Thymus (tissue), 11 donors: Measurements from ENCODE around the gene PHACTR4. TPM values are rescaled to one million over a fixed set of nuclear protein-coding genes. Genes with fewer than 3 reads are reported as not detected.
"Not testable (repeated sequence)": the region's sequence is repeated elsewhere in the genome, so short reads cannot be mapped to it uniquely, and the experiment has no call there.

Experiments used
- DNase-seq, 9 donors: peaks; one replicate each; pipeline ENCODE4 v3.0.0-alpha.2; 2013; ENCODE audit warnings: low spot score in 9 of 9, low read depth in 6 of 9, missing footprints in 1 of 9
- H3K27ac ChIP-seq, 2 donors: one replicate each; pipeline ENCODE4 v1.5.1; 2013; ENCODE audit warnings: control low read depth in 1 of 2, low read depth in 1 of 2, low read length in 1 of 2, mild to moderate bottlenecking in 1 of 2, moderate library complexity in 1 of 2
- H3K27me3 ChIP-seq, 2 donors: one replicate each; pipeline ENCODE4 v1.5.1; 2013; ENCODE audit warnings: low read length in 1 of 2; ENCODE audit not compliant: control insufficient read depth in 2 of 2, insufficient read depth in 1 of 2
- H3K36me3 ChIP-seq, 2 donors: one replicate each; pipeline ENCODE4 v1.5.1; 2013; ENCODE audit warnings: low read length in 1 of 2, mild to moderate bottlenecking in 1 of 2, moderate library complexity in 1 of 2; ENCODE audit not compliant: control insufficient read depth in 2 of 2, insufficient read depth in 2 of 2
- H3K4me1 ChIP-seq, 2 donors: one replicate each; pipeline ENCODE4 v1.5.1; 2013; ENCODE audit warnings: low read length in 2 of 2; ENCODE audit not compliant: control insufficient read depth in 2 of 2, insufficient read depth in 2 of 2
- H3K4me3 ChIP-seq, 2 donors: one replicate each; pipeline ENCODE4 v1.5.1; 2013; ENCODE audit warnings: low read length in 2 of 2, control low read depth in 1 of 2, mild to moderate bottlenecking in 1 of 2
- H3K9me3 ChIP-seq, 2 donors: one replicate each; pipeline ENCODE4 v1.5.1; 2013; ENCODE audit warnings: low read length in 1 of 2, mild to moderate bottlenecking in 1 of 2; ENCODE audit not compliant: control insufficient read depth in 2 of 2, insufficient read depth in 1 of 2
- WGBS: extraction: QIAGEN DNeasy Blood & Tissue Kit; methylation state at CpG from one replicate; pipeline ENCODE4 v1.1.7; 2013; 5-methylcytosine and 5-hydroxymethylcytosine counted together
- polyA plus RNA-seq: library from polyadenylated mRNA; stranded (reverse); fragments of 200-250 nt; gene quantifications from one replicate; pipeline ENCODE4 v1.2.3, GENCODE V29; 2013
- total RNA-seq: library from RNA; stranded (reverse); fragments of 120-200 nt; gene quantifications from one replicate; pipeline ENCODE4 v1.2.4, GENCODE V29; 2013
- donor health status: healthy.

PHACTR4 gene
- total and polyA plus RNA-seq, 2 donors, result 6.5 to 18.1 TPM

- WGBS, result 99% methylated on average over 31 of the region's 31 CpGs
- H3K9me3 ChIP-seq, result no peaks in the 10 kb centered on the region
- H3K27me3 ChIP-seq, result no peaks in the 10 kb centered on the region
- H3K36me3 ChIP-seq, result peaks cover 41 to 45% of the 10 kb centered on the region in 2 donors
- no peak overlapping the region for H3K27ac ChIP-seq
- no peaks in the 10 kb centered on the region for H3K4me1 ChIP-seq
- H3K4me3 ChIP-seq, result no peak overlapping the region
- no peak for DNase-seq
Measured at GRCh38 chr1:28530456-28530855, 160.9 kb downstream of the PHACTR4 start.

- H3K9me3 ChIP-seq, result no peaks in the 10 kb centered on the region
- H3K4me3 ChIP-seq, result no peak overlapping the region
- WGBS, result 98% methylated on average over 6 of the region's 6 CpGs
- no peak overlapping the region for H3K27ac ChIP-seq
- H3K4me1 ChIP-seq, result no peaks in the 10 kb centered on the region
- H3K27me3 ChIP-seq, result no peaks in the 10 kb centered on the region
- peaks cover 68 to 71% of the 10 kb centered on the region in 2 donors for H3K36me3 ChIP-seq
- DNase-seq, result no peak
Measured at GRCh38 chr1:28534671-28535070, 165.1 kb downstream of the PHACTR4 start.

- no peak overlapping the region for H3K4me3 ChIP-seq
- WGBS, result over 99% methylated on average over 6 of the region's 6 CpGs
- no peak overlapping the region for H3K27ac ChIP-seq
- no peaks in the 10 kb centered on the region for H3K9me3 ChIP-seq
- H3K4me1 ChIP-seq, result no peaks in the 10 kb centered on the region
- H3K27me3 ChIP-seq, result no peaks in the 10 kb centered on the region
- no peak for DNase-seq
- peaks cover 63 to 68% of the 10 kb centered on the region in 2 donors for H3K36me3 ChIP-seq
Measured at GRCh38 chr1:28535180-28535579, 165.6 kb downstream of the PHACTR4 start.

DNA sequence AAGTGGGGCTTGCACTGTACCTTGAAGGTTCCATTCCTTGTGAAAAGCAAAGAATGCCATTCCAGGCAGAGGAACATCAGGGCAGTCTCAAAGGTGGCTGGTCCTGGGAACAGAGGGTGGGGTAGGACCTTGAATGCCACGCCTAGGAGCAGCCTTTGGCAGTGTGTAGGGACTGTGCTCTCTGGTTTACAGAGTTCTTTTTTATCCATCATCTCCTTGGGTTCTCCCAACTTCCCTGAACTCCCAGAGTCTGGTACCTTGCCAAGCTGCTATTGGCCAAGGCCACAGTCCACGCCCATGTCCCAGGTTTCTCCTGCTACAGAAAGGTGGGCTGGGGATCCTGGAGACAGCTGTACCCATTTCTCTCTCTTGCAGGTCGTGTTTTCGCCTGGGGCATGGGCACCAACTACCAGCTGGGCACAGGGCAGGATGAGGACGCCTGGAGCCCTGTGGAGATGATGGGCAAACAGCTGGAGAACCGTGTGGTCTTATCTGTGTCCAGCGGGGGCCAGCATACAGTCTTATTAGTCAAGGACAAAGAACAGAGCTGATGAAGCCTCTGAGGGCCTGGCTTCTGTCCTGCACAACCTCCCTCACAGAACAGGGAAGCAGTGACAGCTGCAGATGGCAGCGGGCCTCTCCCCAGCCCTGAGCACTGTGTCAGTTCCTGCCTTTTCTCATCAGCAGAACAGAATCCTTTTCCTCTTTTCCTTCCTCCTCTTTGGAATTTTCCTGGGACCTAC lies 168.1 kb downstream of the PHACTR4 start:
- no peaks in the 10 kb centered on the region for H3K4me1 ChIP-seq
- WGBS, result 96% methylated on average over 8 of the region's 8 CpGs
- H3K9me3 ChIP-seq, result no peaks in the 10 kb centered on the region
- DNase-seq, result no peak
- H3K4me3 ChIP-seq, result no peak overlapping the region
- peaks cover 44 to 45% of the 10 kb centered on the region in 2 donors for H3K36me3 ChIP-seq
- no peak overlapping the region for H3K27ac ChIP-seq
- no peaks in the 10 kb centered on the region for H3K27me3 ChIP-seq

- DNase-seq, result no peak
- Histone ChIP-seq H3K9me3 (no peaks in the 10 kb centered on the region), H3K4me1 (no peaks in the 10 kb centered on the region), H3K4me3 (no peak overlapping the region), H3K27me3 (no peaks in the 10 kb centered on the region), H3K27ac (no peak overlapping the region), H3K36me3 (peaks cover 44 to 45% of the 10 kb centered on the region in 2 donors)
- 96% methylated on average over 6 of the region's 6 CpGs for WGBS
Measured at GRCh38 chr1:28538286-28538685, 168.7 kb downstream of the PHACTR4 start.

- 98% methylated on average over 7 of the region's 7 CpGs for WGBS
- H3K4me1 ChIP-seq, result no peaks in the 10 kb centered on the region
- DNase-seq, result no peak
Measured at GRCh38 chr1:28540651-28541050, 171.1 kb downstream of the PHACTR4 start.

GRCh38 chr1:28541414-28542015 lies 172.0 kb downstream of the PHACTR4 start:
- DNase-seq, H3K9me3 ChIP-seq, H3K4me3 ChIP-seq, H3K27ac ChIP-seq, H3K27me3 ChIP-seq, H3K4me1 ChIP-seq: not testable (repeated sequence)
- WGBS, result 97% methylated on average over 8 of the region's 8 CpGs
- H3K36me3 ChIP-seq, result peaks cover 21 to 23% of the 10 kb centered on the region in 2 donors

More at GRCh38 chr1:28540651-28541050, 171.1 kb downstream of the PHACTR4 start:
- Histone ChIP-seq H3K27ac (no peak overlapping the region), H3K4me3 (no peak overlapping the region), H3K36me3 (peaks cover 30 to 32% of the 10 kb centered on the region in 2 donors), H3K9me3 (no peaks in the 10 kb centered on the region), H3K27me3 (no peaks in the 10 kb centered on the region)

GRCh38 chr1:28545246-28545628 lies 175.7 kb downstream of the PHACTR4 start:
- no peaks in the 10 kb centered on the region for H3K4me1 ChIP-seq
- H3K36me3 ChIP-seq, result no peaks in the 10 kb centered on the region
- DNase-seq, result no peak
- H3K4me3 ChIP-seq, result no peak overlapping the region
- 98% methylated on average over 4 of the region's 4 CpGs for WGBS
- H3K27ac ChIP-seq, result no peak overlapping the region
- H3K9me3 ChIP-seq, result no peaks in the 10 kb centered on the region
- H3K27me3 ChIP-seq, result no peaks in the 10 kb centered on the region

- Histone ChIP-seq H3K27me3 (no peaks in the 10 kb centered on the region), H3K36me3 (no peaks in the 10 kb centered on the region), H3K27ac (no peak overlapping the region), H3K4me1 (peaks cover 0 to 6% of the 10 kb centered on the region in 2 donors), H3K9me3 (no peaks in the 10 kb centered on the region), H3K4me3 (no peak overlapping the region)
- no peak for DNase-seq
- WGBS, result 93% methylated on average over 3 of the region's 3 CpGs
Measured at GRCh38 chr1:28548318-28548717, 178.8 kb downstream of the PHACTR4 start.
